DND-41 (cell line): Measurements from ENCODE around the gene PHKB.

Experiments used
- EZH2 ChIP-seq: IDR thresholded peaks from 3 replicates; pipeline ENCODE4 v1.6.1; 2012; ENCODE audit warnings: borderline replicate concordance, low read depth, mild to moderate bottlenecking, moderate library complexity, low read length, inconsistent platforms; ENCODE audit not compliant: severe bottlenecking
- TF ChIP-seq, protein P1 (sequence below): IDR thresholded peaks from 2 replicates; pipeline ENCODE4 v1.5.1; 2012; ENCODE audit warnings: borderline replicate concordance, low read length, moderate library complexity, mild to moderate bottlenecking; ENCODE audit not compliant: poor library complexity, severe bottlenecking; ENCODE audit errors: extremely low read depth

DNA sequence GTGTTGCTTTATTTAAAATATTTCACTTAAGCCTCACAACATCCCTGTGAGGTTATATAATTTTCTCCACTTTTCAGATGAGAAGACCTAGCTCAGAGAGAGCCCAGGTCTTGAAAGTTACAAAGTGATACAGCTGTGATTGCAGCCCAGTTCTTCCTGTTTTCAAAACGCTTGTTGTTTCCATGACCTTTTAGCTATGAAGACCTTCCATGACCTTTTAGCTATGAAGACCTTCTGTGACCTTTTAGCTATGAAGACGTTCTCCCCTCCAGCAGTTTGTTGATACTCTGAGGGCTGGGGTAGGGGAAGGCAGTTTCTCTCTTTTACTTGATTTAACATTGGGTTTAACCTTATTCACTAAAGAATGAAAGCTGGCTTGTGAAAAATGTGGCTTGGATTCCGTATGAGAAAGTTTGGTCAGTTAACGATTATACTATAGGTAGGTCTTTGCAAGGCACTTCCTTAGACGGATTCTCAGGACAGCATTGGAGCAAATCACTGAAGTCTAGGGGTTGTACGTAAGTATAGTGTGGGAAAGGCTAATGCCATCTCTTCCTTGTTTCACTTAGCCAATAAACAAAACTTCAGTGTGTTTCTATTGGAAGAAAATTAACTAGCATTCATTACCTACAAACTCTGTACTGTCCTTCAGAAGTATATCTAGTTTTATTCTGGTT lies 20.7 kb downstream of the PHKB start:
- TF ChIP-seq, protein P1, sequence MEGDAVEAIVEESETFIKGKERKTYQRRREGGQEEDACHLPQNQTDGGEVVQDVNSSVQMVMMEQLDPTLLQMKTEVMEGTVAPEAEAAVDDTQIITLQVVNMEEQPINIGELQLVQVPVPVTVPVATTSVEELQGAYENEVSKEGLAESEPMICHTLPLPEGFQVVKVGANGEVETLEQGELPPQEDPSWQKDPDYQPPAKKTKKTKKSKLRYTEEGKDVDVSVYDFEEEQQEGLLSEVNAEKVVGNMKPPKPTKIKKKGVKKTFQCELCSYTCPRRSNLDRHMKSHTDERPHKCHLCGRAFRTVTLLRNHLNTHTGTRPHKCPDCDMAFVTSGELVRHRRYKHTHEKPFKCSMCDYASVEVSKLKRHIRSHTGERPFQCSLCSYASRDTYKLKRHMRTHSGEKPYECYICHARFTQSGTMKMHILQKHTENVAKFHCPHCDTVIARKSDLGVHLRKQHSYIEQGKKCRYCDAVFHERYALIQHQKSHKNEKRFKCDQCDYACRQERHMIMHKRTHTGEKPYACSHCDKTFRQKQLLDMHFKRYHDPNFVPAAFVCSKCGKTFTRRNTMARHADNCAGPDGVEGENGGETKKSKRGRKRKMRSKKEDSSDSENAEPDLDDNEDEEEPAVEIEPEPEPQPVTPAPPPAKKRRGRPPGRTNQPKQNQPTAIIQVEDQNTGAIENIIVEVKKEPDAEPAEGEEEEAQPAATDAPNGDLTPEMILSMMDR, result no peak
- TF ChIP-seq EZH2, result no peak
